Mesenteric fat pad (tissue), 1 donor: ENCODE measurements around the gene VN1R2. TPM values are rescaled to one million over a fixed set of nuclear protein-coding genes. Genes with fewer than 3 reads are reported as not detected.

Experiments
- total RNA-seq: library from RNA; stranded (reverse); fragmentation: NEBNext Ultra II Directional; extraction: Animal tissue kit (Norgen Biotek cat#: 25700); gene quantifications from one replicate; pipeline ENCODE4 v1.2.1, GENCODE V29; 2021
- donor health status: DM: yes; HTN: yes; CAD: no.

VN1R2 gene
- total RNA-seq, 1 donor from 2014 or later, result not detected

Other genes with a start within 250 kb of the VN1R2 start
- not detected for gene ERVV-1, start 244.4 kb upstream of the VN1R2 start, total RNA-seq
- not detected for gene ERVV-2, start 213.6 kb upstream of the VN1R2 start, total RNA-seq
- gene ZNF160, start 154.9 kb upstream of the VN1R2 start, total RNA-seq, result 32.8 TPM
- 12.7 TPM for gene ZNF415, start 125.4 kb upstream of the VN1R2 start, total RNA-seq
- gene ZNF347, start 99.2 kb upstream of the VN1R2 start, total RNA-seq, result 9.7 TPM
- 2.5 TPM for gene ZNF665, start 64.9 kb upstream of the VN1R2 start, total RNA-seq
- gene ZNF677, start 3.4 kb upstream of the VN1R2 start, total RNA-seq, result 9.3 TPM
- not detected for gene VN1R4, start 9.4 kb downstream of the VN1R2 start, total RNA-seq
- 4.8 TPM for gene ZNF845, start 75.5 kb downstream of the VN1R2 start, total RNA-seq
- gene ZNF525, start 107.4 kb downstream of the VN1R2 start, total RNA-seq, result 4.8 TPM
- 7.5 TPM for gene ZNF765, start 136.9 kb downstream of the VN1R2 start, total RNA-seq
- gene ZNF761, start 173.7 kb downstream of the VN1R2 start, total RNA-seq, result 11.0 TPM
- gene ZNF813, start 209.4 kb downstream of the VN1R2 start, total RNA-seq, result 3.6 TPM